Activated T-cell treated with anti-CD3 and anti-CD28 coated beads, Interleukin-2, amount 50 U/mL, for 1 hour (primary cell): ENCODE measurements around the gene BROX.
"Not testable (repeated sequence)": the region's sequence is repeated elsewhere in the genome, so short reads cannot be mapped to it uniquely, and the experiment has no call there.

Experiments
- DNase-seq: peaks from one replicate; pipeline ENCODE4 v3.0.0-alpha.2; 2020

BROX gene

GRCh38 chr1:222732216-222733159, 20.1 kb downstream of the BROX start:
- no peak for DNase-seq

DNA sequence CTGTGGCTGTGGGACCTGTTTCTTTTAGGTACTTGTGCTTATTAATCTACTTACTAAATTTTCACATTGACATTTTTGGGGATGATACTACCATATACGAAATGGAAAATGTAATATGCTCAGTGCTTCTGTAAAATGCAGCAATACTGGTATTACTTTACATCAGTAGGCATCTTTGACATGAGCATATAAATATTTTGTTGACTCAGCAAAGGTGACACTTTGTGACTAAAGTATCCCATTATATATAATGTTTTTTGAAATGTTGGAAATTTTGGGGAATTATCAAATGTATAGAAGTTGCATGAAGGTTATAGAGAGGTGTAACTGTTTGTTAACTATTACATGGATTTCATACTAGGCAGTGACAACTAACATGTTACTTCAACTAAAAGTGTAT, 22.4 kb downstream of the BROX start:
- no peak for DNase-seq

GRCh38 chr1:222736470-222736869, 24.1 kb downstream of the BROX start:
- no peak for DNase-seq

DNA sequence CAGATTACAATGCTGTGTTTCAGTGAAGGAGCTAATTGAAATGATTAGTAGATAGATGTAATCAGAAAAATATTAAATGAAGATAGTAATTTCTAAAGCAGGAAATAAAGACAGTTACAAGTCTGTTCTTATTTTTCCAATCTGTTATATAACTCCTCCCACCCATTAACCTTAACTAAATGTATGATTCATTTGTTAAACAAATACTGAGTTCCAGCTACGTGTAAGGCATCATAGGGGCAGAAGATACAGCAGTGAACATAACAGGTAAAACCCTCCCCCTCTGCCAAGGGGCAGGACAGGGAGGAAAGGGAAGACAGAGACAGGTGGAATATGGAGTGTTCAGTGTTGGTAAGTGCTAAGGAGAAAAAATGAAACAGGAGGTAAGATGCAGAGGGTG, 24.6 kb downstream of the BROX start, which contains the start of gene FAM177B:
FAM177B (plus strand) TSS at position 231 of the 400 bp plus-strand sequence. CDS start 9,344 bp downstream, outside the sequence.
- no peak for DNase-seq

DNA sequence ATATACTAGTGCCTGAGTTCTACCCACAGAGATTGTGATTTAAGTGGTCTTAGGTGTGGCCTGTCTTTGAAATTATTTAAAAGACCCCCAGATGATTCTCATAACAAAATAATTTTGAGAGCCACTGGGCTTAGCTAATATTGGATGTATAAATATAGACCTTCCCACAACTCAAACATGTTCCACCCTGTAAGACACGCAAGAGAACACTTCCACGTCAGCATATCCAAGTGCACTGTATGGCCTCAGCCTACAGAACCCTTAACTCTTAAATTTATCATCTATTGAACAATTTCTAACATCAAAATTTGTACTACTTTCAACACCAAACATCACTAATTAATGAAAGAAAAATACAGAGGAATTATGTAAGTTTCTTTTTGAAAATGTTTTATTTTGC, 27.1 kb downstream of the BROX start:
- no peak for DNase-seq

GRCh38 chr1:222739929-222740328, 27.6 kb downstream of the BROX start:
- no peak for DNase-seq

- DNase-seq = not testable (repeated sequence)
These were observed 29.5 kb downstream of the BROX start for GRCh38 chr1:222741630-222742457.

GRCh38 chr1:222749927-222750326, 37.6 kb downstream of the BROX start:
- no peak for DNase-seq

GRCh38 chr1:222750651-222751050, 38.3 kb downstream of the BROX start:
- no peak for DNase-seq

- DNase-seq = no peak
These were observed 38.9 kb downstream of the BROX start for GRCh38 chr1:222751255-222751654.

DNA sequence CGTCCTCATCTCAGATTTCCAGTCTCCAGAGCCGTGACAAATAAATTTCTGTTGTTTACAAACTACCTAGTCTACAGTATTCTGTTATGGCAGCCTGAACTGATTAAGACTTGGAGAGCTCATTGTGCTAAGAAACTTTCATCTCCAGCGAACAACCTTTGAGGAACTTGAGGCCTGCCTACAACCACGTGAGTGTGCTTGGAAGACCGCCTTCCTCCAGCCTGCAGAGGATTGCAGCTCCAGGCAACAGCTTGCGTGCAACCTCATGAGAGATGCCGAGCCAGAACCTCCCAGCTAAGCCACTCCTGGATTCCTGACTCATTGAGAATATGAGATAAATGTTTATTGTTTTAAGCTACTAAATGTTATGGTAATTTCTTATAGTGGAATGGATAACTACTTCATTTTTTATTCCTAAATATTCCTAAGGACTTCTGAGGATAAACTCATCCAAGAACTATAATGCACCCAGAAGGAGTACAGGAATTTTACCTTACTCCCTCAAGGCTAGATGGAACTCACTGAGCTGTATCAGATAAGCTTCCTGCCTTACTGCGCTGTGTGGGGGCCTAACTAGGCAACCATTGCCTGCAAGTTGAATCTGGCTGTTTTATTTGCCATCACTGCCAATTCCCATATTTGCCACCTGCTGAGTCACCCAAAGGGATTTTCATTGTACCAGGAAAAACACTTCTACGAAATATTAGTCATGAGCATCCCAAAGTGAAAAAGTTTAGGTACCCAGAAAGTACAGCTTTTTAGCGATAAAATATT, 42.2 kb downstream of the BROX start:
- no peak for DNase-seq

DNA sequence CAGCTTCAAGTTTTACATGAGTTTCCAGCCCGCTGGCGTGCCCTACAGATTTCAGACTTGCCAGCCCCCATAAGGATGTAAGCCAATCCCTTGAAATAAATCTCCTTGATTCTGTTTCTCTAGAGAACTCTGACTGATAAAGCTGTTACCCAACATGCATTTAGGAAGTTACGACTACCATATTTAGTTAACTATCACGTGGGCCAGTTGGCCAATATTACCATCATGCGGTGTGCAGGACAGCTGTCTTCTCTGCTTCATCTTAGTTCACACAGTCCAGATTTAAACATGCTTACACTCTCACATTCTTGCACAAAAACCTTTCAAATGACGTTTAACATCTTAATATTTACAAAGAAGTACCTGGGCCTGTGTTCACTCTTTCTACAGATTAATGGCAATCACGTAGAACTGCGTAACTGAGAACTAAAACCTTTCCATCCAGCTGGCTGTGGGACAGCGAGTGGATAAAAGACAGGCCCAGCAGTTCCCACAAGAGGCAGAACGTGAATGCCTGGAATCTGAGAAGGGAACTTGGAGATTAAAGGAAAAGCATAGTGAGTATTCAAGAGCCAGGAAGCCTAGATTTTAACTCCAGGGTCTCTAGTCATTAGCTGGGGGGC, 45.4 kb downstream of the BROX start:
- DNase-seq = no peak

DNA sequence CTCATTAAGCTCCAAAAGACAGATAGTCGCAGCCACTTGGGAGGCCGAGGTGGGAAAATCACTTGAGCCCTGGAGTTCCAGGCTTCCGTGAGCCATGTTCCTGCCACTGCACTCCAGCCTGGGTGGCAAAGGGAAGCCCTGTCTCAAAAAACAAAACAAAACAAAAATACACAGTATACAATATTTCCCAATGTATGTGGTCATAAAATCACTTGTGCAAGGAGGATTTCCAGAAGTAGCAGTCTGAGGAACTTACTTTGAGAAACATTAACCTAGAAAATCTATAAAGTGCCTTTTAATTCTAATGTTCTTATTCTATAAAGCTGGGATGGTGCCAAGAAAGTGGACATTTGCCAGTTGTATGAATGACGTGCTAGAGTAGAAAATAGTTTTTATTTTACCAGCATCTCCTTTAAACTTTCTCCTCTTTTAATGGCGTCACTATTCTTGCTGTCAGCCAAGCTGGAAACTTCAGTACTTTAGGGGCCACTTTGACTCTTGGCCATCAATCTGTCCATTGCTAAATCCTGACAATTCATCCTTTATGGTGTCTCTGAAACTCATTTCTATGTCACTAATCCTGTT, 47.2 kb downstream of the BROX start:
- no peak for DNase-seq

- no peak for DNase-seq
These were observed 48.7 kb downstream of the BROX start for GRCh38 chr1:222761083-222761482.

- DNase-seq = not testable (repeated sequence)
These were observed 49.8 kb downstream of the BROX start for GRCh38 chr1:222762178-222762577.

DNA sequence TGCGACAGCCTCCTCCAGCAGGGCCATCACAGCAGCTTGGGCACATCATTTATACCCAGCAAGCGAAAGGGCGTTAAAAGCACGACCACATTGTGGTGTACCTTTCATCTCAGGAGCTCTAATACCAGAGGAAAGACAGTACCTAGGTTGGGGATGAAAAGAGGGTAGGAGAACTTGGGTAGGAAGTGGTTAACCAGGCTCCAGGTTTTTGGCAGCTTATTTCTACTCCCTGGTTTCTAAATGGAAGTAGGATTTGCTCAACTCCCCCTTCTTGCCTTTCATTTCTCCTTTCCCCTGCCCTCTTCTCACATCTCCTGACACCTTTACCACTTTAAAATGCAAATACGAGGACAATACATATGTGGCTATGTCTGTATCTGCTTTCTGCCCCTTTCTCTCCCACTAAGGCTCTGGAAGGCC, 54.8 kb downstream of the BROX start:
- no peak for DNase-seq

DNA sequence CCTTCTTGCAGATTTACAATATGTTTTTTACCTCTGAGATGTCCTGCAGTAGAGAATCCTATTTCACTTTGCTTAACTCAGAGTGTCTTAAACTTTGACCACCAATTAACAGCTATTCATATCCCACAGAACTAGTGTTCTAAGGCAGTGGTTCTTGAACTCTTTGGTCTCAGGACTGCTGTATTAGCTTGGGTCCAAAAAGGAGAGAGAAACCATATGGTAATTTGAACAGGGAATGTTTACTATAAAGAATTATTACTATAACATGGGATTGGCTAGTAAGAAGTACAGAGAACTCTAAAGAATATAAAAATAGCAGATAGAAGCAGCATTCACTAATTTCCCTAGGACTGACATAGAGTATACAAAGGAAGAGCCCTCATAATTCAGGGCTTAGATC, 56.2 kb downstream of the BROX start:
- DNase-seq = no peak

GRCh38 chr1:222769181-222769580, 56.8 kb downstream of the BROX start:
- DNase-seq = no peak

DNA sequence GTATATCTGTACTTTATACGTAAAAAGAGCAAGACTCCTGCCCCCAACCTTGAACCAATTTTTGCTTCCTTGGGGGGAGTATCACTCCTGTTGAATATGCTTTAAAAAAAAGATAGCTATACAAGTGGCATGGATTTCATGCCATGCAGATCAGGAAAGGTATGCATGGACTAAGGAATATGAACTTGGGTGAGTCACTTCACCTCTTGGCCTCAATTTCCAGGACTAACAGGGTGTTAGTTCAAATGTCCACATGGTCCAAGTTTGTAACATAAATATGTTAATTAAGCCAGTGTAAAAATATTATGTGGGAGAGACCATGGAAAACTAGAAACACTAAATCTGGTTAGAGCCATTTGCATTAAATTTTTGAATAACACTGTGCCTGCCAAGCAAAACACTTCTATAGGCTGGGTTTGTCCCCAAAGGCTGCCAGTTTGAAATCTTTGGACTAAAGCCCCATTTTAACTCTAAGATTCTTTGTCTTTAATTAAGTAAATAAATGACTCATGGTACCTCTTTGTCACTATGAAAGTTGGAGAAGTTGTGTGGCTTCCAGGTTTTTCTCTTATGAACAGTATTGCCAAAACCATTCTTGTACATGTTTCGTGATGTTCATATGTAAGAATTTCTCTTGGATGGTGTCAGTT, 57.7 kb downstream of the BROX start:
- DNase-seq = no peak

DNA sequence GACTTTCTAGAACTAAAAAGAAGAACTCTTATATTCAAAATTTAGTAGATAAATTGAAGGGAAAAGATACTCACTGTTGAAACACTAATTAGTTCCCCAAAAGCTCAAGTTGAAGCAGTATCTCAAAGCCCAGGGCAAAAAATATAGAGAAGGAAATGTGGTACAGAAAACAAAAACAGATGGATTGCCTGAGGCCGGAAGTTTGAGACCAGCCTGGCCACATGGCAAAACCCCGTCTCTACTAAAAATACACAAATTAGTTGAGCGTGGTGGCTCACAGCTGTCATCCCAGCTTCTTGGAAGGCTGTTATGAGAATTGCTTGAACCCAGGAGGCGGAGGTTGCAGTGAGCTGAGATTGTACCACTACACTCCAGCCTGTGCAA, 60.6 kb downstream of the BROX start:
- no peak for DNase-seq

- DNase-seq = no peak
These were observed 65.1 kb downstream of the BROX start for GRCh38 chr1:222777463-222777862.

GRCh38 chr1:222777977-222778376, 65.6 kb downstream of the BROX start:
- DNase-seq = no peak
